GM21367 (cell line): ENCODE data around the gene CACNB3.
"Not testable (repeated sequence)": the region's sequence is repeated elsewhere in the genome, so short reads cannot be mapped to it uniquely, and the experiment has no call there.

Experiments
- ATAC-seq: cut with Tn5 transposase; IDR thresholded peaks from one replicate; pipeline ENCODE4 v1.9.1; 2021; ENCODE audit not compliant: unreplicated experiment

CACNB3 gene

GRCh38 chr12:48816143-48816854 lies 2.0 kb upstream of the CACNB3 start:
- ATAC-seq: no peak

- ATAC-seq: no peak
Measured at GRCh38 chr12:48818831-48819590, 715 bp downstream of the CACNB3 start.

GRCh38 chr12:48819986-48820725 lies 1.9 kb downstream of the CACNB3 start:
- ATAC-seq: no peak

GRCh38 chr12:48822139-48822538 lies 3.8 kb downstream of the CACNB3 start:
- ATAC-seq: no peak

- ATAC-seq: no peak
Measured at GRCh38 chr12:48822711-48823110, 4.4 kb downstream of the CACNB3 start.

- ATAC-seq: no peak
Measured at GRCh38 chr12:48823281-48823680, 5.0 kb downstream of the CACNB3 start.

GRCh38 chr12:48824112-48824511 lies 5.8 kb downstream of the CACNB3 start:
- ATAC-seq: no peak

GRCh38 chr12:48824905-48825304 lies 6.6 kb downstream of the CACNB3 start:
- no peak for ATAC-seq

GRCh38 chr12:48826209-48826855 lies 8.0 kb downstream of the CACNB3 start:
- no peak for ATAC-seq

GRCh38 chr12:48827026-48827425 lies 8.7 kb downstream of the CACNB3 start:
- no peak for ATAC-seq

- ATAC-seq: no peak
Measured at GRCh38 chr12:48827513-48828096, 9.3 kb downstream of the CACNB3 start.

- ATAC-seq: no peak
Measured at GRCh38 chr12:48828293-48828692, 10.0 kb downstream of the CACNB3 start.

GRCh38 chr12:48828841-48829575 lies 10.7 kb downstream of the CACNB3 start:
- ATAC-seq: no peak

- no peak for ATAC-seq
Measured at GRCh38 chr12:48831257-48831656, 13.0 kb downstream of the CACNB3 start.

GRCh38 chr12:48832321-48833060 lies 14.2 kb downstream of the CACNB3 start:
- ATAC-seq: no peak

GRCh38 chr12:48838048-48838447 lies 19.8 kb downstream of the CACNB3 start:
- ATAC-seq: no peak

GRCh38 chr12:48842021-48842420 lies 23.7 kb downstream of the CACNB3 start:
- not testable (repeated sequence) for ATAC-seq

- peak; percentile 91 for ATAC-seq
Measured at GRCh38 chr12:48851883-48852733, 33.8 kb downstream of the CACNB3 start, which contains the start of gene DDX23. TSS of gene DDX23 (minus strand) at chr12:48852163. CDS start at chr12:48845782, 6,381 bp downstream.
